ENCODE results near the gene MCFD2.

The MCFD2 gene

GRCh38 chr2:46954951-46955571 lies 39.5 kb upstream of the MCFD2 start:
- TF ChIP-seq EZH2phosphoT487 (IDR thresholded peaks at IDR 0.05; ENCODE audit: low read length): no peak
- no peak for TF ChIP-seq EZH2 (optimal IDR thresholded peaks at IDR 0.05; ENCODE audit: low read depth, low read length)
- TF ChIP-seq, protein P1, sequence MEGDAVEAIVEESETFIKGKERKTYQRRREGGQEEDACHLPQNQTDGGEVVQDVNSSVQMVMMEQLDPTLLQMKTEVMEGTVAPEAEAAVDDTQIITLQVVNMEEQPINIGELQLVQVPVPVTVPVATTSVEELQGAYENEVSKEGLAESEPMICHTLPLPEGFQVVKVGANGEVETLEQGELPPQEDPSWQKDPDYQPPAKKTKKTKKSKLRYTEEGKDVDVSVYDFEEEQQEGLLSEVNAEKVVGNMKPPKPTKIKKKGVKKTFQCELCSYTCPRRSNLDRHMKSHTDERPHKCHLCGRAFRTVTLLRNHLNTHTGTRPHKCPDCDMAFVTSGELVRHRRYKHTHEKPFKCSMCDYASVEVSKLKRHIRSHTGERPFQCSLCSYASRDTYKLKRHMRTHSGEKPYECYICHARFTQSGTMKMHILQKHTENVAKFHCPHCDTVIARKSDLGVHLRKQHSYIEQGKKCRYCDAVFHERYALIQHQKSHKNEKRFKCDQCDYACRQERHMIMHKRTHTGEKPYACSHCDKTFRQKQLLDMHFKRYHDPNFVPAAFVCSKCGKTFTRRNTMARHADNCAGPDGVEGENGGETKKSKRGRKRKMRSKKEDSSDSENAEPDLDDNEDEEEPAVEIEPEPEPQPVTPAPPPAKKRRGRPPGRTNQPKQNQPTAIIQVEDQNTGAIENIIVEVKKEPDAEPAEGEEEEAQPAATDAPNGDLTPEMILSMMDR (IDR thresholded peaks at IDR 0.05; ENCODE audit: low read length): no peak
- Histone ChIP-seq H3K4me1 (ENCODE audit: low read length) (0 out of 2 replicates have a peak, but pooled peaks cover 4% of the 10 kb centered on the region), H3K79me2 (ENCODE audit: low read length) (peaks cover 99% of the 10 kb centered on the region), H3K9me2 (replicated peaks; ENCODE audit: insufficient read depth, low read length) (no peaks in the 10 kb centered on the region), H3K4me2 (ENCODE audit: low read depth, low read length) (no peak overlapping the region), H3K9me3 (replicated peaks; ENCODE audit: insufficient read depth, low read length) (no peaks in the 10 kb centered on the region), H3K27me3 (replicated peaks; ENCODE audit: insufficient read depth, low read length) (no peaks in the 10 kb centered on the region), H3F3A (ENCODE audit: insufficient read depth, low read length) (no peaks in the 10 kb centered on the region), H3K9ac (ENCODE audit: low read length) (no peak overlapping the region), H3K27ac (ENCODE audit: low read length) (no peak overlapping the region), H3K4me3 (ENCODE audit: low read length) (no peak overlapping the region), H2AFZ (ENCODE audit: low read length) (no peak overlapping the region), H4K20me1 (ENCODE audit: insufficient read depth, low read length) (peaks cover 3% of the 10 kb centered on the region), H3K36me3 (replicated peaks; ENCODE audit: insufficient read depth, low read length) (peaks cover 51% of the 10 kb centered on the region)
- DNase-seq: no peak

GRCh38 chr2:46952171-46952570 lies 36.6 kb upstream of the MCFD2 start:
- H3K4me1 ChIP-seq (ENCODE audit: low read length): peaks cover 18% of the 10 kb centered on the region
- H4K20me1 ChIP-seq (ENCODE audit: insufficient read depth, low read length): peaks cover 8% of the 10 kb centered on the region
- no peak overlapping the region for H3K27ac ChIP-seq (ENCODE audit: low read length)
- H3K4me2 ChIP-seq (ENCODE audit: low read depth, low read length): no peak overlapping the region
- no peak overlapping the region for H3K4me3 ChIP-seq (ENCODE audit: low read length)
- peaks cover 44% of the 10 kb centered on the region for H3K36me3 ChIP-seq (replicated peaks; ENCODE audit: insufficient read depth, low read length)
- no peak for DNase-seq
- H2AFZ ChIP-seq (ENCODE audit: low read length): no peak overlapping the region
- H3K79me2 ChIP-seq (ENCODE audit: low read length): peaks cover 99% of the 10 kb centered on the region
- H3K27me3 ChIP-seq (replicated peaks; ENCODE audit: insufficient read depth, low read length): no peaks in the 10 kb centered on the region
- TF ChIP-seq EZH2 (optimal IDR thresholded peaks at IDR 0.05; ENCODE audit: low read depth, low read length): no peak
- TF ChIP-seq, protein P1 (IDR thresholded peaks at IDR 0.05; ENCODE audit: low read length): no peak
- TF ChIP-seq EZH2phosphoT487 (IDR thresholded peaks at IDR 0.05; ENCODE audit: low read length): no peak
- H3K9me2 ChIP-seq (replicated peaks; ENCODE audit: insufficient read depth, low read length): no peaks in the 10 kb centered on the region
- H3F3A ChIP-seq (ENCODE audit: insufficient read depth, low read length): no peaks in the 10 kb centered on the region
- no peak overlapping the region for H3K9ac ChIP-seq (ENCODE audit: low read length)
- no peaks in the 10 kb centered on the region for H3K9me3 ChIP-seq (replicated peaks; ENCODE audit: insufficient read depth, low read length)

DNA sequence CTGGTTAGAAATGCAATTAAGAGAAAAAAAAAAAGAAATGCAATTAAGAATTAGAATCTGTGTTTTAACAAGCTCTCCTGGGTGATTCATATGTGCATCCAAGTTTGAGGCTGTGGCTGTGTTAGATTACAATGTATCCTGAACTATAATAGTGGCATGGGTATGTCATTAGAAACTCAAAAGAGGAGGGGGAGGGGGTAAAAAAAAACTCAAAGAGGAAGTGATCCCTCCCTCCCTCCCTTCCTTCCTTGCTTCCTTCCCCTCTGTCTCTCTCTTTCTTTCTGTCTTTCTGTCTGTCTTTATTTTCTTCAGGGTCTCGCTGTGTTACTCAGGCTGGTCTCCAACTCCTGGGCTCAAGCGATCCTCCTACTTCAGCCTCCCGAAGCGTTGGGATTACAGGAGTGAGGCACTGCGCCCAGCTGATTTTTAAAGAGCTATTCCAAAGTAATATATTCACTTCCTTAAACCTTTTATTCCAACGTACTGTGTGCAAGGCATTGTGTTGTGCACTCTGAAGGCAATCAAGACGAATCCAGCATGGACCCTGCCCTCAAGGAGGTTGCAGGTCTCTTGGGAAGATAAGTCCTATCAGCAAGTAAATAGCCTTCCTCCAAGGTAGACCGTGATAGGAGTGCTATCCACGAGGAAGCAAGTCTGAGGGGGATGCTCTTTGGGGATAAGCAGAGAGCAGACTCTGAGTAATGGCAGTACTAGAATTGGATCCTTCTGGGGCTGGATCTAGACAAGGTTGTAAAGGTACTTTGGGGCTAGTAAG lies 35.9 kb upstream of the MCFD2 start:
- no peak overlapping the region for H3K27ac ChIP-seq (ENCODE audit: low read length)

More for the DNA sequence above, 35.9 kb upstream of the MCFD2 start:
- Histone ChIP-seq H3K9ac (ENCODE audit: low read length) (no peak overlapping the region), H3K4me3 (ENCODE audit: low read length) (no peak overlapping the region), H3K9me3 (replicated peaks; ENCODE audit: insufficient read depth, low read length) (no peaks in the 10 kb centered on the region), H3K27me3 (replicated peaks; ENCODE audit: insufficient read depth, low read length) (no peaks in the 10 kb centered on the region), H3K36me3 (replicated peaks; ENCODE audit: insufficient read depth, low read length) (peaks cover 44% of the 10 kb centered on the region), H2AFZ (ENCODE audit: low read length) (no peak overlapping the region), H3K4me2 (ENCODE audit: low read depth, low read length) (no peak overlapping the region), H3K9me2 (replicated peaks; ENCODE audit: insufficient read depth, low read length) (no peaks in the 10 kb centered on the region), H3F3A (ENCODE audit: insufficient read depth, low read length) (no peaks in the 10 kb centered on the region), H3K79me2 (ENCODE audit: low read length) (peaks cover 99% of the 10 kb centered on the region), H4K20me1 (ENCODE audit: insufficient read depth, low read length) (peaks cover 7% of the 10 kb centered on the region), H3K4me1 (ENCODE audit: low read length) (peaks cover 25% of the 10 kb centered on the region)
- TF ChIP-seq EZH2 (optimal IDR thresholded peaks at IDR 0.05; ENCODE audit: low read depth, low read length) (no peak), EZH2phosphoT487 (IDR thresholded peaks at IDR 0.05; ENCODE audit: low read length) (no peak)
- TF ChIP-seq, protein P1 (IDR thresholded peaks at IDR 0.05; ENCODE audit: low read length): no peak
- no peak for DNase-seq

Measured in MM.1S (cell line).